ENCODE measurements around the gene FAM13A.

- TF ChIP-seq CTCF (IDR thresholded peaks at IDR 0.05; ENCODE audit: insufficient read depth, low read length, poor library complexity, severe bottlenecking) (no peak), EZH2phosphoT487 (conservative IDR thresholded peaks at IDR 0.05; ENCODE audit: low read length) (no peak)
Measured at GRCh38 chr4:88803600-88804096, 253.3 kb downstream of the FAM13A start.
